HTERT RPE-1 (cell line): ENCODE data around the gene JPH4.

Experiments
- in situ Hi-C: fragments of 300-500 bp; cut with MboI; formaldehyde crosslinking; loops from 4 replicates; pipeline ENCODE4 v1.14.3; 2020; ENCODE audit warnings: low sequenced_read_pairs

Gene JPH4

GRCh38 chr14:23565626-23566025 lies 13.0 kb downstream of the JPH4 start:
- in situ Hi-C loops, result no loop called here

DNA sequence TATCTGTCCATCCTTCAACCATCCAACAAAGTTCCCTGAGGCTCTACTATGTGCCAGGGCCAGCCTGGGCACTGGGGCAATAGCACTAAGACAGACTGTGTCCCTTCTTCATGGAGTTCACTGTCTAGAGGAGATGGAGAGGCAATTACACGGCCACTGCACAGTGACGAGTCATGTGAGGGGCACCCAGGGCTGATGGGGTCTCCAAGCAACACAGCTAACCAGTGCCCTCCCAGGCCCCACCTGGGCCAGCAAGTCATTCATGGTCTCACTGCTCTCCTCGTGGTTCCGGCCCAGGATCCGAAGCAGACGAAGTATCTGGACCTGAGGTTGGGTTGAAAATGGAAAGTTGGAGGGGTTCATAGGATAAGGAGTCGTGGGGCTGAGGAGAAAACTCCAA lies 13.7 kb downstream of the JPH4 start:
- in situ Hi-C loops, result no loop called here

GRCh38 chr14:23564181-23564812 lies 14.3 kb downstream of the JPH4 start:
- in situ Hi-C loops, result no loop called here

DNA sequence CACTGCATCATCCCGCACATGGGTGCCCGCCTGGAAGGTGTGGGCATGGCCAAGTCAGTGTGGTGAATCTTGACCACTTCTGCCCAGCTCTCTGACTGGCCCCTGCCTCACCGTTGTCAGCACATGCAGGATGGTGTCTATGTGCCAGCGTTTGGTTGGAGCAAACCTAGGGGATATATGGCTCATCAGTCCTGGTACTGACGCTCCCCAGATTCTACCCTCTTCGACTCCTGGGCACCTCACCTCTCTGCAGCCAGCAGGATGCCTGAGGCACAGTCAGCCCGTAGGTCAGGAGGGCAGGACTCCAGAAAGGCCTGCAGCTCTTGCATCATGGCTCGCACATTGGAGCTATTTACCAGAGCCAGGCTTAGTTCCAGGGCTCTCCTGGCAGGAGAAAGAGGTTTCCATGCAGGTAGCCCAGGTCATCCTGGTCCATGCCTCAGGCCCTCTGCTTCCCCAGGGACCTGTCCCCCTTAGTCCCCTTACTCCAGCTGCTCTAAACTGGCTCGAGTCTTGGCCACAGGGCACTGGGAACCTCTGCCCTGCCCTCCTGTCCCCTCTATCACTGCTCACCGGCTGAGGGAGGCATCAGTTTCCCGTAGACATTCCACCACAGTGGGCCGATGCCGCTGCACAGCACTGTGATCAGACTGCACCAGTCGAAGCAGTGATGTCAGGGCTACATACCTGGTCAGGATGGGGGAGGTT lies 15.0 kb downstream of the JPH4 start:
- in situ Hi-C loops, result no loop called here

DNA sequence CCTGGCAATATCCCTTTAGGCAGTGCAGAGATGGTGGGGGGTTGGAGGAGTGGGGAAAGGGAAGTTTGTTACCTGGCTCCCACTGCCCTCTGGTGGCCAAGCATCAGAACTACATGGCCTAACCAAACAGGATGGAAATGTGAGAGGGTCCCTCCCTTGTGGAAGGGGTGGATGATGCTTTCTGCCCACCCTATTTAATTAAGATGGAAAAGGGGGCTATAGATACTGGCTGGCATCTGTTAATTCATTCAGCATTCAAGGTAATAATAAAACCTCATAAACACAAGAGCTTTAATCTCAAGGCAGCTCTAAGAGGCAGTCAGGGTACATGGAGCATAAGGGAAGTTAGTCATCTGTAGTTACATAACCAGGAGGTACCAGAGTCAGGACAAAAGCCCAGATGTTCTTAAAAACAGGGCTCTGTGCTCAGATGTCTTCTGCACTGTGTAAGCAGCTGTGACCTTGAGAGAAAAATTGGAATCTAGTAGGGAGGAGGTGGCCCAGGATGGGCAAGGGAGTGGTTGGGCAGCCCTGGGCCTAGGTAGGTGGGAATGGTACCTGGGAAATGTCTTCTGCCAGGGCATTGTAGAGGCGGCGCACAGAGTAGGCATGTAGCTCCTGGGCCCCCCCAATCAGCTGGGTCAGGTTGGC lies 15.6 kb downstream of the JPH4 start:
- in situ Hi-C loops, result no loop called here

DNA sequence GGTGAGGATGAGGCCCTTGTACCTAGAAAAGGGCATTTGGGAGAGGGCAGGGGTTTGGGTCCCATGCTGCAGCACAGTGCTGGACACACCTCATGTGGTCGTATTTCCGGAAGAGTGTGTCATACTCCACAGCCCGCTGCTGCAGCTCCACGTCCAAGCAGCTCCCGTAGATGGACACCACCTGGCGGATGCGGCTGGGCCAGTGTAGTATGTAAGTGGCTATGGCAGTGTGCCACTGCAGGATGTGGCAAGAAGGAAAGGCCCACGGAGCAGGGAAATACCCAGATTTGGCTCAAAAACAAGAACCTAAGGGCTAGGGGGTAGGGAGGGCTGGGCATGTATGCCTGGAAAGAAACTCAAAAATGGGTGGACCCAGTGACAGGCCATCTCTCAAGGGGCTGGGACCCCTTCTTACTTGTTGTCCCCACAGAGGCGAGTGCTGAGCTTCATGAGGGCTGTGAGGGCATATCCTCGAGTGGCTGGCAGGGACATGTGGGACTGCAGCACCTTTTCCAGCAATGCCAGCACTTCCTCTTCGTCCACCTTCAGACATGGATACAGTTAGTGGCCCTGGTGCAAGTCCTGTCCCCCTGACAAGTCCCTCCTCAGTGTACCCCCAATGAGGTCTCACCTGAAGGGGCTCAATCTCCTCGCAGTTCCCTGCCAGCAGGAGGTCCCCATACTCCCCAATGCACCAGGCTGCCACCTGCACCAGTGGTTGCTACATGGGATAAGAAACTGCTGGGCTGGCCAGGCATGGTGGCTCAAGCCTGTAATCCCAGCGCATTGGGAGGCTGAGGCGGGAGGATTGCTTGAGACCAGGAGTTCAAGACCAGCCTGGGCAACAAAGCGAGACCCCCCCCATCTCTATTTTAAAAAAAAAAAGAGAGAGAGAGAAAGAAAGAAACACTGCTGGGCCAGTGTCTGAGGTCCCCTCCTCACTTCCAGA lies 16.4 kb downstream of the JPH4 start:
- in situ Hi-C loops, result no loop called here

GRCh38 chr14:23561259-23561658 lies 17.3 kb downstream of the JPH4 start:
- in situ Hi-C loops, result no loop called here

GRCh38 chr14:23559926-23560520 lies 18.6 kb downstream of the JPH4 start:
- in situ Hi-C loops, result no loop called here

- in situ Hi-C loops, result no loop called here
Observed at GRCh38 chr14:23559010-23559925, 19.3 kb downstream of the JPH4 start.

DNA sequence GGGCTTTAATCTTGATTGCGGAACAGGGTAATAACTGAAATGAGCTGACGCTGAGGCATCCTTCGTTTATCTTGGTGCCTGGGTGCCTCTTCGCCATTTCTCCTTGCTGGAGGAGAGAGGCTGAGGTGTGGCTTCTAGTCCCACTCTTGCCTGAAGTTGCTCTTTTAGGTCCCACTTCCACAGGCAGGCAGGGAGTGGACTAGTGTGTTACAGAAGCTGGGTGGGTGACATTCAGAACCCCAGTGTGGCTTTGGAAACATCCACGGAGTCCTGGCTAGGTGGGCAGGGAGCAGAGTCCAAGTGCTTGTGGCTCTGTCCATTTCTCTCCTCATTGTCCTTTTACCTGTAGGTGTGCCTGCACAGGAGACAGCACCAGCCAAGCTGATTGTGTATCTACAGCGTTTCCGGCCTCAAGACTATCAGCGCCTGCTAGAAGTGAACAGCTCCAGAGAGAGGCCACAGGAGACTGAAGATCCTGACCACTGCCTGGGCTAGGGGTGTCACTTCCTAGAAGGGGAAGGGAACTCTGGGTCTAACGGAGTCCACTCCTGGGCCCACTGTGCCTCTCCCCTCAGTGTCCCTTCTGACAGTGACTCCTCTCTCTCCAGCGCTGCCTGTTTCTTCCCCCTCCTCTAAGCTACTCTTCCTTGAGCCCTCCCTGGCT lies 20.1 kb downstream of the JPH4 start:
- in situ Hi-C loops, result no loop called here

- in situ Hi-C loops, result no loop called here
Observed at GRCh38 chr14:23557946-23558345, 20.6 kb downstream of the JPH4 start.

DNA sequence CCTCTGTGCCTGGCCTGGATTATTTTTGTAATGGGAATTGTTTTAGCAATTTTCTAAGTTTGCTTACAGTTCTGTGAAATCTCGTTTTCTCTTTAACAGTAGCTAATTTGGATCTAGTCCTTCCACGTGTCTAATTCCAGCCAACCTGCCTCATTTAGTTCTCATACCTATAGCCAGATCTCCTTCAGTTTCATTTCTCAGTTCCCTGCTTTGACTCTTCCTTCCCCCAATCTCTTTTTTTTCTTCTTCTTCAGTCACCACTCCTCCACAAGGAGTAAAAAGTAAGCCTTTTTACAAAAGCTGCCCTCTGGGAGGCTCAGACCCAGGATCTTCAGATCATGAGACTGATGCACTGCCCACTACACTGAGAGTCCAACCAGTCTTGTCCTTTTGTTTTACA lies 21.1 kb downstream of the JPH4 start:
- in situ Hi-C loops, result no loop called here

GRCh38 chr14:23556700-23557440 lies 21.7 kb downstream of the JPH4 start:
- in situ Hi-C loops, result no loop called here

DNA sequence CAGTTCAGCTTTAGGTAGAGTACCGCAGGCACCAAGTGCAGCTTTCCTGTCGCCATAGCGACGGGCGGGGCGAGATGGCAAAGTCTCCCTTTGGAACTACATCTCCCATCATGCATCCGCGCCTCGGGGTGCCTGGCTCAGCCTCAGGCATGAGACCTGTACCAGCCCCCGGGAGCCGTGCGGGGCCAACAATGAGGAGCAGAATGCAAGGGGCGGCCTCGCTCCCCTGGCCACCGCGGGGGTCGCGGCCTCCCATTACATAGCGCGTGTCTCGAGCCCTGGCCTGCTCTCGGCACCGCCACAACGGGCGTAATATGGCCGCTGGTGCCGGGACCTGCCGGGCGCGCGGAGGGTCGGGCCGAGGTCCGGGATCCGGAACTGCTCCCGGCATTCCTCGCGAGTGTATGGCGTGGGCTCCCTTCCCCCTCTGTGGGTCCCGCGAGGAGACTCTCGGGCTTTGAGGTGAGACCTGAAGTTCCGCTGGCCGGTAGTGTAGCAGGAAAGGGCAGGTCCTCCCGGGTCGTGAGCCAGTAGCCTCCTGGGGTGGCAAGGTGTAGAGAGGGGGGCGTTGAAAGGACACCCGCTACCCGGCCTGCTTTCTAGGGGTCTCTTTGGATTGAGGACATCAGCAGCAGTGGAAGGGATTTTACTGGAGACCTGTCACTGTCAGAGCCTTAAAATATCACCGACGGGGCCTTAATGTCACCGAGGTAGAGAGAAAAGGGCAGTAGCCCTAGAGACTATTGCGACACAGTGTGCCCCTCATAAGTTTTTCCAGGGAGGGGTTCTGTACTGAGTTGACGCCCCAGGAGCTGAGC lies 22.5 kb downstream of the JPH4 start, which contains the start of gene THTPA:
TSS of gene THTPA (plus strand) at position 390 of the 818 bp plus-strand sequence. CDS start 487 bp downstream, outside the sequence.
- in situ Hi-C loops, result no loop called here

DNA sequence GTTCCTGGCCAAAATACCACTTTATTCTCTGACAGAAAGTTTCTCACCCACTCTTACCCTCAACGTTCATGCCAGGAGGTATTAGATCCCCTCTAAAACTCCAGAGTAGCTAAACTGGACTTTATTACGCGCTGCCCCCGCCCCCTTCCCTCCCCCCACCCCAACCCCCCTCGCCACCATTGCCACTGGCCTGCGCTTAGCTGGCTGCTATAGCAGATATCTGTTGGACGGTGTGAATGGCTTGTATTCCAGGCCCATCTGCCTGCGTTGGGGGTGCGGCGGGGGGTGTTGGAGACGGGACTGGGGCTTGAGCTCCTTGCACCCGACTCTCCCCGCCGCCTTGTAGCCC lies 23.1 kb downstream of the JPH4 start:
- in situ Hi-C loops, result no loop called here

- in situ Hi-C loops, result no loop called here
Observed at GRCh38 chr14:23551266-23552028, 27.1 kb downstream of the JPH4 start, which contains the start of gene ZFHX2. TSS of gene ZFHX2 (minus strand) at chr14:23551765. CDS start at chr14:23535325, 16,440 bp downstream.

DNA sequence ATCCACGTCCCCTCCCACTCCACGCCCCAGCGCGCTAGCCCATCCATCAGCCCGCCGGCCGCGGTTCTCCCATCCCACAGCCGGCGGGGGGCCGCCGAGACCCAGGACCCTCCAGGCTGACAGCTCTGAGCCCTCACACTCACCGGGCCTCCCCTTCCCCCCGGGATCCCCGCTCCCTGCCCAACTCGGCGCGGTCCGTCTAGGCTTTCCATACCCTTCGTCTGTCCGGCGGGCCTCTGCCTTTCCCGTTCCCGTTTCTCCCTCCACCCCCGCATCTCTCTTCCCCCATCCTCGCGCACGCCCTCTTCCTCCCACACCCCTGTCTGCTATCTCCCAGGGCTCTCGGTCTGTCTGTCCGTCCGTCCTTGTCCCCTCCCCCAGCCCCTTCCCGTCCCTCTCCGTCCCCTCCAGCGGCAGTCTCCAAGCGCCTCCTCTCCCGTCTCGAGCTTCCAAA lies 27.8 kb downstream of the JPH4 start:
- in situ Hi-C loops, result no loop called here
